CD14-positive monocyte (primary cell): Measurements from ENCODE around the gene SLC17A3. TPM values are rescaled to one million over a fixed set of nuclear protein-coding genes. Genes with fewer than 3 reads are reported as not detected.

Experiments
- DNase-seq, 3 donors: peaks; one replicate each; pipeline ENCODE4 v3.0.0-alpha.2; 2011 to 2022
- H2AFZ ChIP-seq: 2 replicates; pipeline ENCODE4 v1.6.0; 2012; ENCODE audit warnings: mild to moderate bottlenecking, low read depth, low read length, inconsistent platforms; ENCODE audit not compliant: insufficient read depth, poor library complexity, severe bottlenecking
- H3K27ac ChIP-seq, 2 donors: 1 replicate in 1 of 2; 2 replicates in 1 of 2; pipeline ENCODE4 v1.5.1; 2012 to 2013; ENCODE audit warnings: low read length in 2 of 2, control low read depth in 1 of 2, inconsistent platforms in 1 of 2, low read depth in 1 of 2, mild to moderate bottlenecking in 1 of 2
- H3K27me3 ChIP-seq, 2 donors: one replicate each; pipeline versions ENCODE4 v1.6.0 to v1.6.1; 2011 to 2013; ENCODE audit warnings: low read length in 2 of 2; ENCODE audit not compliant: control insufficient read depth in 2 of 2, insufficient read depth in 2 of 2
- H3K36me3 ChIP-seq, 2 donors: replicated peaks in 1 of 2; 1 replicate in 1 of 2; 2 replicates in 1 of 2; pipeline versions ENCODE4 v1.5.1 to v1.6.1; 2012 to 2013; ENCODE audit warnings: low read length in 2 of 2, control low read depth in 1 of 2, inconsistent platforms in 1 of 2, mild to moderate bottlenecking in 1 of 2; ENCODE audit not compliant: insufficient read depth in 2 of 2, control insufficient read depth in 1 of 2
- H3K4me1 ChIP-seq, 2 donors: 1 replicate in 1 of 2; 2 replicates in 1 of 2; pipeline versions ENCODE4 v1.5.1 to v1.6.1; 2012 to 2013; ENCODE audit warnings: low read length in 2 of 2, control low read depth in 1 of 2, inconsistent platforms in 1 of 2, mild to moderate bottlenecking in 1 of 2, moderate library complexity in 1 of 2; ENCODE audit not compliant: insufficient read depth in 2 of 2, control insufficient read depth in 1 of 2
- H3K4me2 ChIP-seq: replicated peaks from 2 replicates; pipeline ENCODE3; 2012; ENCODE audit warnings: low read length, moderate library complexity, mild to moderate bottlenecking; ENCODE audit not compliant: poor library complexity, severe bottlenecking; ENCODE audit errors: extremely low read depth
- H3K4me3 ChIP-seq, 3 experiments: fragments of 200-600 bp in 1 of 3; sonication (generic) in 1 of 3; replicated peaks in 1 of 3; 1 replicate in 2 of 3; 2 replicates in 1 of 3; pipeline ENCODE4 v1.5.1; 2011 to 2013; ENCODE audit warnings: low read length in 3 of 3, mild to moderate bottlenecking in 3 of 3, control low read depth in 2 of 3, low read depth in 2 of 3, inconsistent platforms in 1 of 3, moderate library complexity in 1 of 3
- H3K79me2 ChIP-seq: 2 replicates; pipeline ENCODE4 v1.6.0; 2012; ENCODE audit warnings: mild to moderate bottlenecking, control low read depth, inconsistent platforms, low read length, moderate library complexity; ENCODE audit not compliant: insufficient read depth
- H3K9ac ChIP-seq: 2 replicates; pipeline ENCODE4 v1.6.0; 2017; ENCODE audit warnings: low read length, mild to moderate bottlenecking; ENCODE audit not compliant: insufficient read depth, poor library complexity, severe bottlenecking
- H3K9me3 ChIP-seq, 2 donors: replicated peaks in 1 of 2; 1 replicate in 1 of 2; 2 replicates in 1 of 2; pipeline versions ENCODE4 v1.5.1 to v1.6.1; 2012 to 2013; ENCODE audit warnings: low read length in 2 of 2, control low read depth in 1 of 2; ENCODE audit not compliant: control insufficient read depth in 1 of 2, insufficient read depth in 1 of 2
- H4K20me1 ChIP-seq: 2 replicates; pipeline ENCODE4 v1.6.0; 2012; ENCODE audit warnings: mild to moderate bottlenecking, low read length, control low read depth, moderate library complexity; ENCODE audit not compliant: insufficient read depth
- H3K27ac Mint-ChIP-seq, 7 donors: one replicate each; pipeline ENCODE4 v1.8.0; 2020; ENCODE audit warnings: mild to moderate bottlenecking in 7 of 7, mixed read lengths in 7 of 7, moderate library complexity in 6 of 7, inconsistent platforms in 2 of 7
- H3K27me3 Mint-ChIP-seq, 3 donors: one replicate each; pipeline ENCODE4 v1.8.0; 2021 to 2022; ENCODE audit warnings: low read depth in 3 of 3, mild to moderate bottlenecking in 3 of 3, mixed read lengths in 3 of 3, moderate library complexity in 3 of 3, inconsistent platforms in 1 of 3
- H3K36me3 Mint-ChIP-seq, 2 donors: one replicate each; pipeline ENCODE4 v1.8.0; 2020; ENCODE audit warnings: mixed read lengths in 2 of 2, inconsistent platforms in 1 of 2, mild to moderate bottlenecking in 1 of 2
- H3K4me1 Mint-ChIP-seq: one replicate; pipeline ENCODE4 v1.8.0; 2020; ENCODE audit warnings: mild to moderate bottlenecking, mixed read lengths
- H3K4me3 Mint-ChIP-seq, 2 donors: one replicate each; pipeline ENCODE4 v1.8.0; 2020; ENCODE audit warnings: mild to moderate bottlenecking in 2 of 2, mixed read lengths in 2 of 2, moderate library complexity in 1 of 2
- H3K9me3 Mint-ChIP-seq, 7 donors: one replicate each; pipeline ENCODE4 v1.8.0; 2020 to 2022; ENCODE audit warnings: mixed read lengths in 7 of 7, mild to moderate bottlenecking in 6 of 7, moderate library complexity in 6 of 7, inconsistent platforms in 2 of 7
- CTCF ChIP-seq: fragments of 200-600 bp; IDR thresholded peaks from one replicate; pipeline ENCODE4 v1.8.0; 2022; ENCODE audit warnings: antibody characterized with exemption, mild to moderate bottlenecking
- WGBS: methylation state at CpG from one replicate; pipeline ENCODE4 v1.1.5; 2013; ENCODE audit warnings: missing lambda C conversion rate; ENCODE audit not compliant: insufficient coverage; 5-methylcytosine and 5-hydroxymethylcytosine counted together
- intact Hi-C, 2 donors: fragments of 100-400 bp; cut with micrococcal nuclease; formaldehyde crosslinking; loops; one replicate each; pipeline versions ENCODE4 v1.15.0 to v1.15.1; 2023
- polyA plus RNA-seq, 3 donors: library from polyadenylated mRNA; depleted of rRNA in 1 of 3; unstranded in 2 of 3; stranded (reverse) in 1 of 3; fragments of 300-500 nt in 2 of 3; fragments of >200 nt in 1 of 3; fragmentation: Illumina TruSeq in 2 of 3; gene quantifications; 1 replicate in 2 of 3; 2 replicates in 1 of 3; pipeline ENCODE4 v1.2.3, GENCODE V29; 2012 to 2021

The SLC17A3 gene
- polyA plus RNA-seq, 3 donors: not detected

DNA sequence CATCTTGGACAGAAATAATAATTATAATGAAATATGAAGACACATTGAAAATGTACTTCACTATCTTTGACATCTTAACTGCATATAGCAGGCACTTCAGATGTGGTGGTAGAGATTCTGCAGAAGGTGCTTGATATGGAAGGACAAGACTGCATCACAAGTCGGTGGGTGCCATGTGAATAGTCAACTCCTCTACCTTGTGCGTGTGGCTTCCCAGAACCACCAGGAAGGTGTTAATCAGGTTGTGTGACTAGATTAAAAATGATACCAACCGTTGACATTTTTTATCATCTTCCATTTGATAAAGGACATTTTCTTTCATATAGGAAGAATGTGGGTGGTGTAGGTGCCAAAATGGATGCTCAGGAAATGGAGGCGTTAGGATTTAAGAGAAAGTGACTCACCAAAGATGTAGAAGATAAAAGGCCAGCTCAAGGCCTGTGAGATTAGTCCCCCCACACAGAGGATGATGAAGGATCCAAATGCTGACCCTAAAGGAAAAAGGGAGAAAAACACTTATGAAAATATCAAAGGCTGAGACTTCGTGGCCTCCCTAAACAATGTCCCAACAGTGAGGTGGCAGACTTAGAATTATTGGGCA is 44.1 kb upstream of the SLC17A3 start:
- H3K4me3 Mint-ChIP-seq: no peak overlapping the region
- H3K27me3 Mint-ChIP-seq: peaks cover 1 to 3% (median 2%) of the 10 kb centered on the region in 3 donors
- Histone ChIP-seq H4K20me1 (no peaks in the 10 kb centered on the region), H3K9me3 (no peaks in the 10 kb centered on the region), H3K9ac (no peak overlapping the region), H3K4me3 (no peak overlapping the region), H3K27me3 (no peaks in the 10 kb centered on the region), H2AFZ (no peak overlapping the region), H3K4me2 (no peak overlapping the region), H3K4me1 (no peaks in the 10 kb centered on the region), H3K79me2 (no peaks in the 10 kb centered on the region), H3K36me3 (no peaks in the 10 kb centered on the region), H3K27ac (no peak overlapping the region)
- no CpG with 5 or more reads among the region's 5 CpGs for WGBS
- H3K9me3 Mint-ChIP-seq: peaks cover 0 to 3% (median 0%) of the 10 kb centered on the region in 7 donors
- no peaks in the 10 kb centered on the region for H3K36me3 Mint-ChIP-seq
- H3K27ac Mint-ChIP-seq: no peak overlapping the region
- intact Hi-C loops: no loop called here
- H3K4me1 Mint-ChIP-seq: peaks cover 4% of the 10 kb centered on the region
- no peak for TF ChIP-seq CTCF
- DNase-seq: no peak

GRCh38 chr6:25916789-25917490 is 42.9 kb upstream of the SLC17A3 start:
- H2AFZ ChIP-seq: no peak overlapping the region
- H3K9me3 ChIP-seq: no peaks in the 10 kb centered on the region
- H3K4me1 ChIP-seq: no peaks in the 10 kb centered on the region
- WGBS: 92% methylated on average over 3 of the region's 7 CpGs
- no peak overlapping the region for H3K4me3 Mint-ChIP-seq
- no peaks in the 10 kb centered on the region for H4K20me1 ChIP-seq
- H3K4me2 ChIP-seq: no peak overlapping the region
- peaks cover 0 to 3% (median 0%) of the 10 kb centered on the region in 7 donors for H3K9me3 Mint-ChIP-seq
- TF ChIP-seq CTCF: no peak
- no peak overlapping the region for H3K9ac ChIP-seq
- H3K27me3 Mint-ChIP-seq: peaks cover 1 to 3% (median 2%) of the 10 kb centered on the region in 3 donors
- H3K27ac ChIP-seq: no peak overlapping the region
- intact Hi-C loops: no loop called here
- H3K36me3 Mint-ChIP-seq: no peaks in the 10 kb centered on the region
- DNase-seq: no peak
- no peak overlapping the region for H3K4me3 ChIP-seq
- H3K79me2 ChIP-seq: no peaks in the 10 kb centered on the region
- peaks cover 4% of the 10 kb centered on the region for H3K4me1 Mint-ChIP-seq
- H3K27me3 ChIP-seq: no peaks in the 10 kb centered on the region
- no peak overlapping the region for H3K27ac Mint-ChIP-seq
- no peaks in the 10 kb centered on the region for H3K36me3 ChIP-seq
